PC-3 (cell line): ENCODE measurements around the gene CELF2.

Source experiments
- CTCF ChIP-seq: fragments of 300-600 bp; sonication (generic); conservative IDR thresholded peaks from 2 replicates; pipeline ENCODE4 v1.5.1; 2017; ENCODE audit warnings: antibody characterized with exemption, low read depth, mild to moderate bottlenecking, low read length
- EZH2 ChIP-seq: fragments of 300-600 bp; sonication (generic); IDR thresholded peaks from one replicate; pipeline ENCODE4 v1.6.1; 2017; ENCODE audit warnings: antibody characterized with exemption, mild to moderate bottlenecking, low read length; ENCODE audit not compliant: unreplicated experiment

GRCh38 chr10:11237571-11237970 lies 219.9 kb downstream of the CELF2 start:
- no peak for TF ChIP-seq CTCF
- no peak for TF ChIP-seq EZH2
